Middle frontal gyrus (tissue), 1 donor: Measurements from ENCODE around the gene DHX9.

Experiments
- DNase-seq: peaks from one replicate; pipeline ENCODE4 v3.0.0-alpha.2; 2015; ENCODE audit warnings: low spot score; ENCODE audit errors: extremely low spot score

The DHX9 gene

GRCh38 chr1:182839209-182840066 lies at the start of gene DHX9:
Gene DHX9, plus strand, starts transcription at chr1:182839347. Its CDS starts 3,220 bp downstream, at chr1:182842567.
- peak; percentile 80 for DNase-seq

DNA sequence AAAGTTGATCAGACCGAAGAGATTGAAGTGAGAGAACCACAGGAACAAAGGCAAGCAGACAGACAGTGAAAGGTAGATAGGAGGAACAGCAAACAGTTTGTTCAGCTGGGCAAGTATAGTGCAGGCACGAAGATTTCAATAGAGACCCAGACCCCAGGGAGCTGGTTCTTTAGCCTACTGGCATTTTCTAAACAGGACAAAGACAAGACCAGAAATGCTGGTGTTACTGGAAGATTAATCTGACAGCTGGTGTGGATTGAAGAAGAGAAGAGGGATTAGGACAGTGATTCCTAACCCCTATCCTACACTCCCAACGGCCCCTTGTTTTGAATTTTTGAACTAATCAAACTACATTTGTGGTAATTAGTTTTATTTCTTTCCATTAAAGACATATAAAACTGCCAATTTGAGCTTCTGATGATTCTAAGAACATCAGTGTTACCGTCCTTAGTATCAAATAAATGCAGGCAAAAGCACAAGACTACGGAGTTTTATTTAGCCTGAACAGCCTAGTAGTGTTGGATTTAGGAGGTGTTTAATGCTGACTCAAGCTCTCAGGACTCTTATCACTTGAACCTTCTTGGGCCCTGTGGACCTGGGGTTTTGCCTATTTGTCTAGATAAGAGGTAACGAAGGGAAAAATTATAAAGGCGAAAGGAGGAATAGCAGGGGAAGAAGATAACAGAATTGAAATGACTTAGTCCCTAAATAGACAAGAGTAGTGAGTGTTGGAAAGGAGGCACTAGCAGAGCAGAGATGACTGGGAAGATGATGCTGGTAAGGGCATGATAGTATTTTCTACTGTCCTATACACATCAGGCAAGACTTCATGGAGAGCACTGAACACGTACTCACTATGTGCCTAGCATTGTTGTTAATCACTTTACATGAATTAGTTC lies 47.6 kb upstream of the DHX9 start:
- no peak for DNase-seq

- no peak for DNase-seq
Observed at GRCh38 chr1:182794091-182794490, 45.1 kb upstream of the DHX9 start.

DNA sequence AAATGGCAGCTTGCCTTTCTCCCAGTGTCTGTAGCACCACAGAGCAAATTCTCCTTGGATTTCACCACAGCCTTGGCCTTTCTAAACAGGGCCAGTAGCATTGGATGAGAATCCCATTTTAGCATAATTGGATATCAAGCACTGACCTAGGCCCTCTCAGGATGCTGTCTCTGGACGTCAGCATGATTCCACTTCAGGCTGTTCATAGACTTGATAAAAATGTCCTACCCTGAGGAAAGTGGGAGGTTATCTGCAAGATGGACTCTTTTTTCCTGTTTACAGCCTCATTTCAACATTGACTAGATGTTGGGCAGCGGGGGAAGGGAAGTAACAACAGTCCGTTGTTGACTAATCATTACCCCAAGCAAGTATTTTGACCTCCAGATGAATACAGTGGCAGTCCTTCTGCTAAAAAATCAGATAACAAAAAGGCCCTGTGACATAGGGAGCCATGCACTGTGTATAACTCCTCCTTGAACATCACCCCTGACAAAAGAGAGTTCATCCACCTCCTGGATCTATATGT lies 44.4 kb upstream of the DHX9 start:
- DNase-seq, result no peak

DNA sequence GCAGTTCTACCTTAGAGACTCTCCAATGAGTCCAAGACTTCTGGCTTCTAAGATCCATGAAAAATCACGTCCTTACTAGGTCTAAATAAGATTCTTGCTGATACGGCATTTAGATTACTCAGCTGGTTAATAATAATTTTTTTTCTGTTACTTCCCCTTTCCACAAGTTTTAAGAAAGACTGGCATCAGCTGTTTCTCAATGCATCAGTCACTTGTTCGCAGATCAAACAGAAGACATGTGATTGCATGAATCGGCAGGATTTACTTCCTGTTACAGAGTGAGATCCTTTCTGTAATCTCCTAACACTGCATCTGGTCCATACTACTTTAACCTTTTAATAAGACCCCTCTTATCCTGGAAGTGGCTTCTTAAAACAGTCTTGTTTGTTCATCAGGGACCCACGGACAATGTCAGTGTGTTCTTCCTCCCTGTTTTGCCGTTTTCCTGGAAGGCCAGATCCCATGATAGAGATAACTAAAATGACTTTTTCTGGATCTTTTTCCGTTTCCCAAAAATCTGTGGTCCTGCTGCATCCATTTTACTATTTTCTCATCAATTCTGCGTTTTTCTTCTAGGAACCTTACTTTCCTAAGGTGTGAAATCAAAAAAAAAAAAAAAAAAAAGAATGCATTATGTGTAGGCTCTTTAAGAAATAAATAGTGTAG lies 43.5 kb upstream of the DHX9 start:
- no peak for DNase-seq

- DNase-seq, result no peak
Observed at GRCh38 chr1:182802006-182802803, 36.9 kb upstream of the DHX9 start.

- no peak for DNase-seq
Observed at GRCh38 chr1:182803846-182804245, 35.3 kb upstream of the DHX9 start.

GRCh38 chr1:182806015-182806678 lies 33.0 kb upstream of the DHX9 start:
- DNase-seq, result no peak

DNA sequence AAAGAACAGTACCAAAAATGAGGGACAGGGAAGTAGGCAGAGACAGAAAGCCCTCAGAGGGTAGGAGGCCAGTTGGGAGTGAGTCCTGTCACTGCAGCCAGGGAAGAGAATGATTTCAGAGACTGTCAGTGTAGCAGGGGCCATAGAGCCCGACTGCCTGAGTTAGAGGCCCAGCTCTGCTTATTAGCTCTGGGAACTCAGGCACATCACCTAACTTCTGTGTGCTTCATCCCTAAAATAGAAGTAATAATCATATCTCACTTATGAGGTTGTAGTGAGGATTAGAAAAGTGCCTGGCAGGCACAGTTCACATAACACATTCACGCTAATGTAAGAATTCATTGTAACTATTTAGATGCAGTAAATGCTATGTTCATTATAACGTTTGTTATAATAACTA lies 31.2 kb upstream of the DHX9 start:
- no peak for DNase-seq

- DNase-seq, result no peak
Observed at GRCh38 chr1:182809414-182809957, 29.7 kb upstream of the DHX9 start.

- no peak for DNase-seq
Observed at GRCh38 chr1:182811975-182812722, 27.0 kb upstream of the DHX9 start.

DNA sequence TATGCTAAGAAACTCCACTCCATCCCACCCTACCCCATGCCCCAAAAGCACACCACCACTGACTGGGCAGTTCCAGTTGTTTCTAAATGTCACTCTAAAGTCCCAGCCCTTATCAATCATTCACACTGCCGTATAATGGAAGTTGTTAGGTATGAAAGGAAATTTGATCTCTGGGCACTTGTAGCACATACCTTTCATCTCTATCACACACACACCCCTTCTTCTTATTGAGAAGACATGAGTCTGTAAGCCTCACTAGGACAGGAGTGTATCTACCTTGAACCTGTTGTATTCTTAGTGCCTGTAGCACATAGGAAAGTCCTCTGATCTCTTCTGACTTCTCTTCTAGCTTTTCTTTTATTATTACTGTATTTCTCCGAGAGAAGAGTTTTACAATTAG lies 22.3 kb upstream of the DHX9 start:
- DNase-seq, result no peak

GRCh38 chr1:182817802-182818201 lies 21.3 kb upstream of the DHX9 start:
- no peak for DNase-seq

DNA sequence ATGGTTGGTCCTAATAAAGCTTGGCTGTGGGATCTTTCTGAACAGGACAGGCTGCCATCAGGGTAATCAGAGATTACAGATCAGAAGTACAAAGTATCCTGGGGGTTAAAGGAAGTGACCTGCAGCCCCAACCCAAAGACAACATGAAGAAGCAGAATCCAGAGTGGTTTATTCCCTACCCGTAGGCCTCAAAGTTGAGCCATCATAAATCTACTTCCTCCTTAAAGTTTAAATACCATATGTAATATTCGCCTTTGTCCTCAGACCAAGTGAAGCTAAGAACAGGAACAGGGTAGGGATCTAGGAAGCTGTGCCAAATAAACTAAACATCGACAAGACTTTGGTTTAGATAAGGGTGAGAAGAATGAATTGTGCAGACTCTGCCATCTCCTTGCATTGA lies 15.9 kb upstream of the DHX9 start:
- DNase-seq, result no peak

DNA sequence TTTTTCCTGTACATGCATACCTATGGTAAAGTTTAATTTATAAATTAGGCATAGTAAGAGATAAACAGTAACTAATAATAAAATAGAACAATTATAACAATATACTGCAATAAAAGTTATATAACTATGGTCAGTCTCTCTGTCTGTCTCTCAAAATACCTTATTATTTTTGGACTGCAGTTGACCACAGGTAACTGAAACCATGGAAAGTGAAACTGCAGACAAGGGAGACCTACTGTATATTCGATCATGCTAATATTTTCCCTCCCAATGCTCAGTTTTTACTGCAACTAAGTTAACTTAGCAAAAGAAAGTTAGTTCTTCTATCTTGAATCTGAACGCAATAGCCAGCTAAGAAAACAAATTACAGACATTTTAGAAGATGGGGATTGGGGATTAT lies 12.3 kb upstream of the DHX9 start:
- DNase-seq, result no peak

DNA sequence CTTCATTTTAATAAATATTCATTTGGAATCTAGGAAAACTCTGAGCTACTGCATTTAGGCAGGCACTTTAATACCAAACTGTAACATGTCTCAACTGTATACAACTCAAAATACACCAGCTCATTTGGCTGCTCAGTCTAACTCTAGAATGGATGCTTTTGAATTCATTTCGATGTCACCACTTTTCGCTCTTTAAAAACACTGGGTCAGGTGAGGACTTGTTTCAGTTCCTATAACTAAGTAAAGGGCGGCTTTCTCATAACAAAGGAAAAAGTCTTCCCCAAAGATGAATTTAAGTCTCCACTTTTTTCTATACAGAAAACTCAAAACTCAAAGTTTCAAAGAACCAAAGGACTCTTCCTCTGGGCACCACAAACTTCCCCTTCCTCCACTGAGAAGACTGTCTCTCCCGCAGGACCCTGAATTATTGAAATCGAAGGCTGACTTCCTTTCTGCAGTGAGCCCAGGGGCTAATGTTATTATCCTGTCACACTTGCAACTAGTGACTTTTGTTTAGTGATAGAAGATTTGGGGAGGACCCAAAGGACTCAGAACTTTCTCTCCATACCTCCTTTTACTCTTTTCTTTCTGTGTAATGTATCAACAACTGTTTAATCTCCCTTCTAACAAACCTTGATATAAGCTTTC lies 9.7 kb upstream of the DHX9 start:
- DNase-seq, result no peak

DNA sequence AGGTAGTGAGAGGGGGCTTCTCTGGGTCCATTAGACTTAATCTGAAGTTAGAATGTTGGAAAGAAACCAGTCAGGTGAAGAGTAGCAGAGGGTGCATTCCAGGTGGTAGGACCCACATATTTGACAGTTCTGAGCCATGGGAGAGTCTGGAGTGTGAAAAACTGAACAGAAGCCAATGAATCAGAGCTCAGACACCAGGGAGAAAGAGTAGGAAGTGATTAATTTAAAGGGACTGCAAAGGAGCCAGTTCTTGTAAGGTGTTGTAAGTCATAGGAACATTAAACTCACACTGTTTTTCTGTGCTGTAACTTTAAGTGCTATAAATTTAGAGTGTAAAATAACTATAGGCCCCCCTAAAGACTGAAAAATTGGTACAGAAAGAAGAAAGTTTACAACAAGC lies 5.9 kb upstream of the DHX9 start:
- no peak for DNase-seq

GRCh38 chr1:182834326-182834725 lies 4.8 kb upstream of the DHX9 start:
- DNase-seq, result no peak

- no peak for DNase-seq
Observed at GRCh38 chr1:182835806-182836205, 3.3 kb upstream of the DHX9 start.
